Measurements from ENCODE around the gene RNF224.

Gene RNF224

GRCh38 chr9:137215196-137215986 lies 11.9 kb upstream of the RNF224 start:
- no peak for DNase-seq

- no peak for DNase-seq
Measured at GRCh38 chr9:137216188-137216965, 10.9 kb upstream of the RNF224 start.

GRCh38 chr9:137217276-137218211 lies 9.8 kb upstream of the RNF224 start:
- no peak for DNase-seq

- no peak for DNase-seq
Measured at GRCh38 chr9:137218212-137218753, 9.0 kb upstream of the RNF224 start.

GRCh38 chr9:137218754-137219271 lies 8.5 kb upstream of the RNF224 start:
- DNase-seq: no peak

GRCh38 chr9:137219757-137220316 lies 7.5 kb upstream of the RNF224 start:
- DNase-seq: no peak

- no peak for DNase-seq
Measured at GRCh38 chr9:137220317-137221094, 6.8 kb upstream of the RNF224 start.

- no peak for DNase-seq
Measured at GRCh38 chr9:137221095-137221505, 6.2 kb upstream of the RNF224 start.

- DNase-seq: no peak
Measured at GRCh38 chr9:137221506-137222111, 5.7 kb upstream of the RNF224 start.

- no peak for DNase-seq
Measured at GRCh38 chr9:137222190-137223077, 4.9 kb upstream of the RNF224 start, which contains the start of gene RNF208. TSS of gene RNF208 (minus strand) at chr9:137222240. CDS start at chr9:137221212, 1,028 bp downstream.

- DNase-seq: peak; percentile 99 to 100
Measured at GRCh38 chr9:137223078-137223970, 4.0 kb upstream of the RNF224 start.

GRCh38 chr9:137224830-137225694 lies 2.2 kb upstream of the RNF224 start, which contains the start of gene CYSRT1:
TSS of gene CYSRT1 (plus strand) at chr9:137225174. CDS start at chr9:137225622, 448 bp downstream.
- no peak for DNase-seq

GRCh38 chr9:137225699-137226331 lies 1.5 kb upstream of the RNF224 start:
- no peak for DNase-seq

- no peak for DNase-seq
Measured at GRCh38 chr9:137226338-137227053, 806 bp upstream of the RNF224 start.

GRCh38 chr9:137227853-137228505 lies 677 bp downstream of the RNF224 start:
- DNase-seq: no peak

Measured in CD4-positive, alpha-beta T cell treated with Interferon alpha-2 for 1 hour (primary cell).